ENCODE data around the gene SHC3.

SHC3 gene

GRCh38 chr9:88983865-88984542 is 194.6 kb downstream of the SHC3 start:
- no peak for DNase-seq

- DNase-seq: no peak
Measured at GRCh38 chr9:88980740-88981203, 197.8 kb downstream of the SHC3 start.

GRCh38 chr9:88979791-88980190 is 198.8 kb downstream of the SHC3 start:
- DNase-seq: no peak

GRCh38 chr9:88979021-88979420 is 199.6 kb downstream of the SHC3 start:
- DNase-seq: no peak

GRCh38 chr9:88978034-88978433 is 200.6 kb downstream of the SHC3 start:
- DNase-seq: no peak

- no peak for DNase-seq
Measured at GRCh38 chr9:88976890-88977257, 201.7 kb downstream of the SHC3 start.

- DNase-seq: no peak
Measured at GRCh38 chr9:88975966-88976889, 202.4 kb downstream of the SHC3 start.

GRCh38 chr9:88974641-88975040 is 204.0 kb downstream of the SHC3 start:
- no peak for DNase-seq

GRCh38 chr9:88973281-88974045 is 205.2 kb downstream of the SHC3 start:
- no peak for DNase-seq

- DNase-seq: no peak
Measured at GRCh38 chr9:88972401-88972800, 206.2 kb downstream of the SHC3 start.

- DNase-seq: no peak
Measured at GRCh38 chr9:88971131-88971960, 207.3 kb downstream of the SHC3 start.

- no peak for DNase-seq
Measured at GRCh38 chr9:88969646-88970373, 208.8 kb downstream of the SHC3 start.

- no peak for DNase-seq
Measured at GRCh38 chr9:88968799-88969198, 209.8 kb downstream of the SHC3 start.

GRCh38 chr9:88966894-88967676 is 211.5 kb downstream of the SHC3 start:
- no peak for DNase-seq

GRCh38 chr9:88965473-88965872 is 213.1 kb downstream of the SHC3 start:
- no peak for DNase-seq

- no peak for DNase-seq
Measured at GRCh38 chr9:88960632-88961031, 218.0 kb downstream of the SHC3 start.

GRCh38 chr9:88959727-88960469 is 218.7 kb downstream of the SHC3 start:
- no peak for DNase-seq

- DNase-seq: no peak
Measured at GRCh38 chr9:88957526-88957925, 221.1 kb downstream of the SHC3 start.

All from right kidney (tissue), 1 donor.